ENCODE data around the gene IL15RA.
"Not testable (repeated sequence)": the region's sequence is repeated elsewhere in the genome, so short reads cannot be mapped to it uniquely, and the experiment has no call there.

IL15RA gene

DNA sequence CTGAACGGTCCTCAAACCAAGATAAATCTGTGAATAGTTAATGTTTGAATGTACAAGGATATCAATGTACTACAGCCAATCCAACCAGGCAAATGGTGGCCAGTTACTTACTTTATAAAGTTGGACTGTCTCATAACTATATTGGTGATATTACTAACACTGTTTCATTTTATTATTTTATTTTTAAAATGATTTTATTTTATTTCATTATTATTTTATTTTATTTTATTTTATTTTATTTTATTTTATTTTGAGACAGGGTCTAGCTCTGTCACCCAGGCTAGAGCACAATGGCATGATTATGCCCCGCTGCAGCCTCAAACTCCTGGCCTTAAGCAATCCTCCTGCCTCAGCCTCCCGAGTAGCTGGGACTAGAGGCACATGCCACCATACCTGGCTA, 6.8 kb downstream of the IL15RA start:
- DNase-seq (ENCODE audit: low read depth in 2 of 2, low spot score in 1 of 2): no peak

DNA sequence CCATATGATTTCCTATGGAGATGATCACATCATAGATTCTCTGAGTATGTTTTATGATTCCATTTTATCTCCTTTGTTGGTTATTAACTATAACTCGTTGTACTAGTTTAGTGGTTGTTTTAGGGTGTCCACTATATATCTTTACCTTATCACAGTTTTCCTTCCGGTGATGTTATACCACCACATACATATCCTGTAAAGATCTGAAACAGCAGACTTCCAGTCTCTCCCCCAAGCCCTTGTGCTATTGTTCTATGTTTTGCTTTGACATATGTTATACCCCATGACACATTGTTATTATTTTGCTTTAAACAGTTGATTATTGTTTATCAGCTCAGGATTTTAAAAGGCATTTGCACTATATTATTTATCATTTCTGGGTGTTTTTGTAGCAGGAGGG, 7.3 kb downstream of the IL15RA start:
- DNase-seq (ENCODE audit: low read depth in 2 of 2, low spot score in 1 of 2): no peak

GRCh38 chr10:5968681-5969453, 8.5 kb downstream of the IL15RA start:
- DNase-seq (ENCODE audit: low read depth in 2 of 2, low spot score in 1 of 2): no peak

DNA sequence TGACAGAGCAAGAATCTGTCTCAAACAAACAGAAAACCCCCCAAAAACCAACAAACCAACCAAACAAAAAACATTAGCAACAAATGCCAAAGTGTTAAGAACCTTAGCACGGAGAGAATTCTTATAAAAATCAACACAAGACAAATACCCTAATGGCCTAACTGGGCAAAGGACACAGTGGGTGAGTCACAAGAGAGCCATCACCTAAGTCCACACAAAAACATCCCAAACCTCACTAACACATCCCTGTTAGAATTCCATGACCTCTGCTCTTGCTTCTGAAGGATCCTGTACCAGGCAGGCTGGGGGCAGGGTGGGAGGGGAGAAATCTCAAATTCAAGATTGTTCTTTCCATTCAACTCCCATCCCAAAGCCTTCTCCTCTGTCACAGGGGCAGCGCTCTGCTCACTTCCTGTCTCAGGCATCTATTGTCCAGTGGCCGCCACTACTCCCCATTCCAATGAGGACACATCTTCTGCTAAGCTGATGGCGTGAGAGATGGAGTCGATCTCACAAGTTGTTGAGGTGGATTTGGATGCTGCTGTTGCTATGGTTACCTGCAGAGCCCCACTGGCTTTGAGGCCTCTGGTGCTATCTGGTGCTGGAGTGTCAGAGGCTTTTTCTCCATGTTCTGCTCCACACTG, 9.2 kb downstream of the IL15RA start:
- DNase-seq (ENCODE audit: low read depth in 2 of 2, low spot score in 1 of 2): no peak

DNA sequence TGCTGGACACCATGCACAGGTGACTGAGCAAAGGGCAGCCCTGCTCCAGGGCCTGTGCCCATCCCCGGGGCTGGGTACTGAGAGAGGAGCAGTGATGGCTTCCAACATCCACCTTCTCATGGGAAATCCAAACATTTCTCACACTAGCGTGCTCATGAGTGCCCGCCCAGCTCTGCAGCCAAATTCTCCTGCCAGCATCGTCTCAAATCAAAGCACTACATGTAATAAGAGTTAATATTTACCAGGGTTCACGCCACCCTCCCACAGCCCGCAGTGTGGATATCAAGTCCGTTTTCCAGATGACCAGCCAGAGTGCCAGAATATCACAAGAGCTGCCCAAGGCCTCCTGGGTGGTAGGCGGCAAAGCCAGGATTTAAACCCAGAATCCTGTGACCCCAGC, 12.1 kb downstream of the IL15RA start:
- DNase-seq (ENCODE audit: low read depth in 2 of 2, low spot score in 1 of 2): no peak

DNA sequence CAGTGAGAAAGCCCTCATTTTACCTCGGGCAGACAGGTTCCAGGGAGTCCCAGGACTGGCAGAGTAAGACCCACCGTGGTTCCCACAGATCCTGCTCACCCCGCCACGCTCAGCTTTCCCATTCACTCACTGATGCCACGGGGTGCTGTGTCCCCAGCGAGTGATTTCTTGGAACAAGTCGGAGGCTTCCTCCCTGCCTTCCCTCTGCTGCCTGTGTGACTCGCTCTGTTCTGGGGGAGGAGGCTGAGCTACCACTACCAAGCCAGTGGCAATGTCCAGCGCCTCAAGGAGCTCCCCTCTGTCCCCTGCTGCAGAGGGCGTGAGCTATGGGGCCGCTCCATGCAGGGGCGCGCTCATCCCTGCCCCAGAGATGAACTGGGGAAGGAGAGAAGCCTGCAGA, 12.6 kb downstream of the IL15RA start:
- no peak for DNase-seq (ENCODE audit: low read depth in 2 of 2, low spot score in 1 of 2)

GRCh38 chr10:5963591-5963990, 13.8 kb downstream of the IL15RA start:
- DNase-seq (ENCODE audit: low read depth in 2 of 2, low spot score in 1 of 2): no peak

GRCh38 chr10:5963071-5963470, 14.3 kb downstream of the IL15RA start:
- no peak for DNase-seq (ENCODE audit: low read depth in 2 of 2, low spot score in 1 of 2)

GRCh38 chr10:5962358-5962940, 14.9 kb downstream of the IL15RA start:
- DNase-seq (ENCODE audit: low read depth in 2 of 2, low spot score in 1 of 2): not testable (repeated sequence)

GRCh38 chr10:5961405-5962100, 15.8 kb downstream of the IL15RA start:
- DNase-seq (ENCODE audit: low read depth in 2 of 2, low spot score in 1 of 2): no peak

- DNase-seq (ENCODE audit: low read depth in 2 of 2, low spot score in 1 of 2): not testable (repeated sequence)
These were observed 16.4 kb downstream of the IL15RA start for GRCh38 chr10:5960973-5961275.

DNA sequence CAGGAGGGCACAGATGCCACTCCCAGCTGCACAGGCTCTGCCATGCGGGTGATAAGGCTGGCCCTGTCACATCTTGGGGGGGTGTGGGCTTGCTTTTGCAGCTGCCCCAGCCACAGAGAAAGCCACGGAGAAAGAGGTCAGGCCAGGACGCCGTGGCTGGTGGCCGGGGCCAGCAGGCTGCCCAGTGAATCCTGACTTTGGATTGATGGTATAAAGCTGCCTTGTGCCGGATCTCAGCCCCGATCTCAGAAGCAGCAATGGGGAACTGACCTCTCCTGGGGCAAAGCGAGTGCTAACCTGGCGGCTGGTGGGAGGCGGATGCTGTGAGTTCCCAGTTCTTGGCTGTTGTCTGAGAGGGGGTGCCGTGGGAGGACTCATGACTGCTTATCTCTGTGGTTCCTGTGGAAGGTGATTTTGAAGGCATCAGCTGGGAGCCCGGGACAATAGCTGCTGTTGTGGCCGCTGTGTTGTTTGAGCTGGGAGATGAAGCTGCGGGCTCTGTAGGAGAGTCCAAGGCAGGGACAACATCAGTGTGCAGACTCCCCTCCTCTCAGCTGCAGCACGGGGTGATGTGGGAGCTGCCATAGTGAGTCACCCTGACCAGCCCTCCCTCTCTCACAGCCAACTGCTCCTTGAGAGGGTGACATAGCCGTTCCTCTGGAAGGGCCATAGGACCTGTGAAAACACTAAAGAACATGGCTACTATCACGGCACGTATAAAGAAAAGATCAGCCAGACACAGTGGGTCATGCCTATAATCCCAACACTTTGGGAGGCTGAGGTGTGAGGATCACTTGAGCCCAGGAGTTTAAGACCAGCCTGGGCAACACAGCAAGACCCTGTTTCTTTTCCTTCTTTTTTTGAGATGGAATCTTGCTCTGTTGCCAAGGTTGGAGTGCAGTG, 17.0 kb downstream of the IL15RA start:
- DNase-seq (ENCODE audit: low read depth in 2 of 2, low spot score in 1 of 2): no peak

DNA sequence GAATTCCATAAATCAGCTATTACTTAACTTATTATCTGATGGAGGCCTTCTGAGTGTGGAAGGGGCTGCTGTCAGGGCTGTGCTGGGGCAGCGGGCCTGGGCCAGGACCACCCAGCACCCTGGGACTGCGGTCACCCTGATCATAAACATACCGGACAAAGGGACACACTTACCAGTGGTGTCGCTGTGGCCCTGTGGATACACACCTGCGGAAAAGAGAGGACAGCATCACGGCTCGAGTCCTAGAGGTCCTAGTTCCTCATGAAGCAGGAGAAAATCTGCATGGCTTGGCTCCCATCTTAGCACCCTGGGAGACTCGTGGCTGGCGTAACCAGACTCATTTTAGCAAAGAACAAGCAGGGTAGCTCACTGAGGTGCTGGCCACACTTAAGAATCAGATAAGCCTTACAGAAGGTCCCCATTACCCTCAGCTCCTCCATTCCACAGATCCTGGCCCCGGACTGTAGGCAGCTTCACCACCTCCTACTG, 17.7 kb downstream of the IL15RA start:
- no peak for DNase-seq (ENCODE audit: low read depth in 2 of 2, low spot score in 1 of 2)

DNA sequence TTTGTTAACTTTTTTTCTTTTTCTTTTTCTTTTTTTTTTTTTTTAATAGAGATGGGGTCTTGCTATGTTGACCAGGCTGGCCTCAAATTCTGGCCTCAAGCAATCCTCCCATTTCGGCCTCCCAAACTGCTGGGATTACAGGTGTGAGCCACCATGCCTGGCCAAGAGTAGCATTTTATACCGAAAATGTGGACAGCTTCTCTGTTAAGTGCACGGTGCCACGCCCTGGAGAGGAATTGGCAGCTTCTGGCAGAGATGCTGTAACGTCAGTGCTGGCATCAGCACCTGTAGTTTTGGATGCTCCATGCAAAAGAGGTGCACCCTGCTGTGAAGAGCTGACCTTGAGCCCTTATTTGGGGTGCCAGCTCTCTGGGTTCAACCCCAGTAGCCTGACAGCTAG, 18.2 kb downstream of the IL15RA start:
- no peak for DNase-seq (ENCODE audit: low read depth in 2 of 2, low spot score in 1 of 2)

DNA sequence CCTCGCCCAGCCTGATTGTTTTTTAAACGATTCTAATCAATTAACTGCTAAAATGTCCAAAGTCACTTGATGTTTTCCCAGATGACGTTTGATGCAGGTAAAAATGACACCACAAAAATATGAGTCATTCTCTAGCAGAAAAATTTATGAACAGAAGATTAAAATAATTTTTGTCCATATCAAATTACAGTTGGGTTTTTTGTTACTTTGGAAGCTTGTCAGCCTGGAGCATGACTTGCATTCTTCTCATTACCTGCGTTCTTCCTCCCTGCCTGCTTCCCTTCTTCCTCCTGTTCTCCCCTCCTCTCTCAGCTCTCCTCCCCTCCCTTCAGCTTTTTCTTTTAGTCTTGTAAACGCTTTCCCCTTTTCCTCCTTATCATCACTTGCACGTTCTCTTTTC, 18.7 kb downstream of the IL15RA start:
- no peak for DNase-seq (ENCODE audit: low read depth in 2 of 2, low spot score in 1 of 2)

DNA sequence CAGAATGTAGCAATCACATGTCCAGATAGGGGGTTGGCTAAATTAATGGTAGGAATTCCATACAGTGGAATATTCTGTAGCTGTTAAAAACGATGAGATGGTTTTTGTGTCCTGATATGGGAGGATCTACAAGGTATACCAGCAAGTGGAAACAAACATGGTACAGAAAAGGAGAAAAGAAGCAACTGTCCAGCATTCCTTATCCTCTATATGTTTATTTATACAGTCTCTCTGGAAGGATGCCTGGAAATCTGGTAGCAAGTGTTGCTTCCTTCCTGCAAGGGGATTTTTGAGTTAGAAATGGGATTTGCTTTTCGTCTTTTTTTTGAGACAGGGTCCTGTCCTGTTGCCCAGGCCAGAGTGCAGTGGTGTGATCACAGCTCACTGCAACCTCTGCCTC, 19.3 kb downstream of the IL15RA start:
- no peak for DNase-seq (ENCODE audit: low read depth in 2 of 2, low spot score in 1 of 2)

DNA sequence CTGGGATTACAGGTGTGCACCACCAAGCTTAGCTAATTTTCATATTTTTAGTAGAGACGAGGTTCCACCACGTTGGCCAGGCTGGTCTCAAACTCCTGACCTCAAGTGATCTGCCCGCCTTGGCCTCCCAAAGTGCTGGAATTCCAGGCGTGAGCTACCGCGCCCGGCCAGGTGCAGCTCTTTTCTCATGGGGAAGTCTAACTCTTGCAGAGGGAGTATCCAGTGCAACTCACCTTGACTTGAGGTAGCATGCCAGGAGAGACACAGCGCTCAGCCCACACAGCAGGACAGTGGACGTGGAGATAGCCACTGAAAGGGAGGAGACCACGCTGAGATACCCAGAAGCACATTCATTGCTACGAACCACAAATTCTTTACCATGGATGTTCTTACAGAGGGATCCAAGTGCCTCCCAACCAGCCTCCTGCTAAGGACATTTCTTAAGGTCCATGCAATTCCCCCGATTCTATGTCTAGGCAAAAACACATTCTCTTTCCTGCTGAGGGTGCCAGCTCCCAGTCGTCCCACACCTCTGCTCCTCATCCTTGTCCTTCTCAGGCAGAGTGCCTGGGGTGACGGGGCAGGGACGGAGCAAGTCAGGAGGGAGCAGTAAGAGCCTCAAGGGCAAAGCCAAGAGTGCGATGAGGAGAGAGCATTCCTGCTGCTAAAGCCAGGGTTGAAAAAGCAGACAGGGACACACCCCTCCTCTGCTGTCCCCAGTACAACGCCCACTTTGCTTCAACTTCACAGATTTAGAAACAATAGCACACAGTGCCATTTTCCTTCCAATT, 21.0 kb downstream of the IL15RA start:
- DNase-seq (ENCODE audit: low read depth in 2 of 2, low spot score in 1 of 2): no peak

DNA sequence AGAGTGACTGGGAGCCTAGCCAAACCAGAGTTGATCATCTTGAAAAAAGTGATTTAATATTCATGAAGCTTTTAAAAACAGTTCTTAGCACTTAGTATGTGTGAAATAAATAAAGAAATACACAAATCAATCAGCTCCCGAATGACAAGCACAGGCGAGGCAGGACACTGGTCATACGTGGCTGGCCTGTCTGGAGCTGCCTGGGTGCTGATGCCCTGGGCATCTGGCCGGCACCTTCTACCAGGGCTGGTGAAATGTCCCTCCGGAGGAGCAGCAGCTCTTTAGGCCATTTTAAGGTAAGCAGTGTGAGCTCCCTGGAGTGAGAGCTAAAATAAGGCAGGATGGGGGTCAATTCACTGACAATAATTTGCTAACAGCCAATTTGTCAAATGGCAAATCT, 23.7 kb downstream of the IL15RA start:
- no peak for DNase-seq (ENCODE audit: low read depth in 2 of 2, low spot score in 1 of 2)

- DNase-seq (ENCODE audit: low read depth in 2 of 2, low spot score in 1 of 2): no peak
These were observed 24.5 kb downstream of the IL15RA start for GRCh38 chr10:5952731-5953385.

All from stimulated activated CD8-positive, alpha-beta memory T cell treated with anti-CD3 and anti-CD28 coated beads, Interleukin-4, amount 100 ng/mL, for 1 hour (primary cell).